HCT116 (cell line): ENCODE data around the gene MEDAG. TPM values are rescaled to one million over a fixed set of nuclear protein-coding genes. Genes with fewer than 3 reads are reported as not detected.
A peak's percentile ranks its signal among the peaks of the same experiment; 100 is the strongest.

ENCODE experiments used
- ATAC-seq: fragments of 200-7000 bp; cut with Tn5 transposase; 2 replicates; pipeline ENCODE4 v1.9.1; 2020; ENCODE audit warnings: mild to moderate bottlenecking, moderate library complexity
- BruUV-seq: library from RNA; stranded (reverse); fragments of 400-500 nt; replicated peaks from 2 replicates; lab custom pipeline; 2021; lab: Mats Ljungman, UMichigan
- CTCF ChIA-PET: fragments of 300-600 bp; sonication (Branson Sonifier 250); formaldehyde crosslinking; loops from one replicate; lab custom pipeline; 2021; ENCODE audit warnings: antibody characterized with exemption; lab: Charles Lee
- POLR2A ChIA-PET: fragments of 300-600, 350-600 bp; sonication (Branson Sonifier 250); formaldehyde crosslinking; loops from one replicate; lab custom pipeline; 2021; ENCODE audit warnings: antibody characterized with exemption; lab: Charles Lee
- RAD21 ChIA-PET, 2 experiments: fragments of 300-600 bp; sonication (Branson Sonifier 250); formaldehyde crosslinking; loops; one replicate each; lab custom pipeline; 2023; ENCODE audit warnings: low total read pairs in 2 of 2; ENCODE audit not compliant: uncharacterized antibody in 2 of 2, unreplicated experiment in 2 of 2, low non-redundant PET in 1 of 2; lab: Charles Lee
- DNase-seq: peaks from one replicate; pipeline ENCODE4 v3.0.0-alpha.2; 2010; ENCODE audit warnings: low read depth, low spot score
- H2AFZ ChIP-seq: fragments of 200-600 bp; shearing (Covaris generic), sonication (generic); 2 replicates; pipeline ENCODE4 v1.6.1; 2017; ENCODE audit warnings: low read depth, mixed run types, mixed read lengths, antibody characterized with exemption, low read length; ENCODE audit not compliant: poor library complexity, severe bottlenecking
- H3K27ac ChIP-seq: 2 replicates; pipeline ENCODE4 v1.5.1; 2012; ENCODE audit warnings: low read depth, low read length
- H3K27me3 ChIP-seq: fragments of 200-600 bp; sonication (generic); 2 replicates; pipeline ENCODE4 v1.6.1; 2016; ENCODE audit warnings: mixed run types, low read length, mixed read lengths; ENCODE audit not compliant: insufficient read depth
- H3K36me3 ChIP-seq, 2 experiments: fragments of 200-500 bp in 1 of 2; fragments of 200-600 bp in 1 of 2; sonication (Bioruptor generic) in 1 of 2; sonication (generic) in 1 of 2; 2 replicates each; pipeline versions ENCODE4 v1.5.1 to v1.6.1; 2014 to 2016; ENCODE audit warnings: low read length in 2 of 2, inconsistent platforms in 1 of 2, mixed read lengths in 1 of 2, mixed run types in 1 of 2; ENCODE audit not compliant: insufficient read depth in 2 of 2, control insufficient read depth in 1 of 2
- H3K4me1 ChIP-seq, 2 experiments: fragments of 200-600 bp in 1 of 2; sonication (generic) in 1 of 2; 2 replicates each; pipeline versions ENCODE4 v1.5.1 to v1.6.1; 2012 to 2017; ENCODE audit warnings: low read length in 2 of 2, inconsistent platforms in 1 of 2, mild to moderate bottlenecking in 1 of 2, mixed read lengths in 1 of 2, mixed run types in 1 of 2, moderate library complexity in 1 of 2; ENCODE audit not compliant: insufficient read depth in 2 of 2, control insufficient read depth in 1 of 2
- H3K4me2 ChIP-seq: fragments of 200-600 bp; sonication (generic); 2 replicates; pipeline ENCODE4 v1.6.1; 2017; ENCODE audit warnings: mixed run types, low read length, mixed read lengths
- H3K4me3 ChIP-seq, 2 experiments: fragments of 200-600 bp in 1 of 2; sonication (generic) in 1 of 2; replicated peaks in 1 of 2; 2 replicates each; pipeline ENCODE4 v1.5.1; 2011 to 2016; ENCODE audit warnings: low read length in 2 of 2, control low read depth in 1 of 2, low read depth in 1 of 2, mild to moderate bottlenecking in 1 of 2, mixed read lengths in 1 of 2, mixed run types in 1 of 2
- H3K79me2 ChIP-seq: fragments of 200-600 bp; sonication (generic); 2 replicates; pipeline ENCODE4 v1.6.1; 2017; ENCODE audit warnings: mild to moderate bottlenecking, mixed run types, low read length, moderate library complexity, mixed read lengths; ENCODE audit not compliant: insufficient read depth
- H3K9ac ChIP-seq: fragments of 200-600 bp; sonication (generic); 2 replicates; pipeline ENCODE4 v1.6.1; 2016; ENCODE audit warnings: low read length, mixed read lengths
- H3K9me2 ChIP-seq: fragments of 200-600 bp; sonication (generic), shearing (Covaris generic); 2 replicates; pipeline ENCODE4 v1.6.1; 2017; ENCODE audit warnings: mixed run types, mild to moderate bottlenecking, moderate library complexity; ENCODE audit not compliant: insufficient read depth
- H3K9me3 ChIP-seq, 2 experiments: fragments of 200-500 bp in 1 of 2; fragments of 200-600 bp in 1 of 2; sonication (Bioruptor generic) in 1 of 2; sonication (generic) in 1 of 2; 2 replicates each; pipeline ENCODE4 v1.6.1; 2014 to 2017; ENCODE audit warnings: low read length in 2 of 2, mixed read lengths in 2 of 2, inconsistent platforms in 1 of 2, low read depth in 1 of 2, mild to moderate bottlenecking in 1 of 2, mixed run types in 1 of 2, moderate library complexity in 1 of 2; ENCODE audit not compliant: control insufficient read depth in 1 of 2, insufficient read depth in 1 of 2
- H4K20me1 ChIP-seq: fragments of 200-600 bp; sonication (generic), shearing (Covaris generic); 2 replicates; pipeline ENCODE4 v1.6.1; 2017; ENCODE audit warnings: mixed run types, mild to moderate bottlenecking, moderate library complexity; ENCODE audit not compliant: insufficient read depth
- CEBPB ChIP-seq: IDR thresholded peaks from 2 replicates; pipeline ENCODE4 v1.6.1; 2012; ENCODE audit warnings: low read depth
- ELF1 ChIP-seq: IDR thresholded peaks from 2 replicates; pipeline ENCODE4 v1.6.1; 2012; ENCODE audit warnings: low read depth, borderline replicate concordance
- EZH2 ChIP-seq: fragments of 200-600 bp; sonication (generic); IDR thresholded peaks from 2 replicates; pipeline ENCODE4 v1.6.1; 2017; ENCODE audit warnings: antibody characterized with exemption, mixed run types
- FOSL1 ChIP-seq: IDR thresholded peaks from 2 replicates; pipeline ENCODE4 v1.6.1; 2012; ENCODE audit warnings: low read depth
- JUND ChIP-seq: IDR thresholded peaks from 2 replicates; pipeline ENCODE4 v1.6.1; 2012
- POLR2A ChIP-seq: IDR thresholded peaks from 2 replicates; pipeline ENCODE4 v1.7.0; 2011; ENCODE audit warnings: borderline replicate concordance; ENCODE audit not compliant: insufficient read depth, insufficient read length; ENCODE audit errors: extremely low read depth
- RAD21 ChIP-seq: IDR thresholded peaks from 2 replicates; pipeline ENCODE4 v1.6.1; 2012; ENCODE audit warnings: low read depth, mild to moderate bottlenecking
- SP1 ChIP-seq: IDR thresholded peaks from 2 replicates; pipeline ENCODE4 v1.6.1; 2012; ENCODE audit warnings: low read depth
- SRF ChIP-seq: IDR thresholded peaks from 2 replicates; pipeline ENCODE4 v1.6.1; 2012; ENCODE audit warnings: low read depth
- ZBTB33 ChIP-seq: IDR thresholded peaks from 2 replicates; pipeline ENCODE4 v1.6.1; 2011; ENCODE audit warnings: mild to moderate bottlenecking, low read length, moderate library complexity; ENCODE audit not compliant: insufficient replicate concordance; ENCODE audit errors: extremely low read depth
- ZFX ChIP-seq: fragments of 450-650 bp; IDR thresholded peaks from 2 replicates; pipeline ENCODE4 v1.6.1; 2017
- intact Hi-C: fragments of 100-400 bp; cut with micrococcal nuclease; formaldehyde crosslinking; loops from 2 replicates; pipeline ENCODE4 v1.10.0; 2022
- total RNA-seq: library from RNA; stranded (reverse); gene quantifications from one replicate; pipeline ENCODE4 v1.2.1, GENCODE V29; 2021; ENCODE audit not compliant: unreplicated experiment

MEDAG gene
- total RNA-seq, 1 experiment from 2014 or later = not detected

- TF ChIP-seq ZFX = no peak
- TF ChIP-seq FOSL1 = 0 out of 2 replicates have a peak, but pooled peaks have one; percentile 19
- no peak for TF ChIP-seq JUND
- no peak for TF ChIP-seq CEBPB
- TF ChIP-seq ELF1 = no peak
- TF ChIP-seq SRF = no peak
- TF ChIP-seq POLR2A = no peak
- TF ChIP-seq SP1 = no peak
Observed at GRCh38 chr13:30865123-30866049, 40.7 kb upstream of the MEDAG start (continued).

- no peak for TF ChIP-seq EZH2
- no peak for TF ChIP-seq ZBTB33
- no peak for TF ChIP-seq RAD21
- H3K4me2 ChIP-seq = no peak overlapping the region
- H3K27ac ChIP-seq = no peak overlapping the region
- no peaks in the 10 kb centered on the region for H3K36me3 ChIP-seq
- H3K79me2 ChIP-seq = no peaks in the 10 kb centered on the region
- H3K27me3 ChIP-seq = no peaks in the 10 kb centered on the region
- H3K4me3 ChIP-seq = no peak overlapping the region
- ChIA-PET CTCF (interaction anchor here (0.7 to 4.6 kb wide), 6 partner anchors 10 to 734 kb away, joined by 3 to 46 read pairs (median 6); no protein-coding TSS in a partner anchor), POLR2A (interaction anchor here (1.7 kb wide), 1 partner anchor 59 kb away, joined by 3 read pairs; no protein-coding TSS in a partner anchor), RAD21 (interaction anchor here (1.4 to 2.1 kb wide), 3 partner anchors 62 to 178 kb away, joined by 4 to 16 read pairs (median 4); no protein-coding TSS in a partner anchor)
- H3K9ac ChIP-seq = no peak overlapping the region
- ATAC-seq = no peak
- H3K4me1 ChIP-seq = peaks cover 20 to 36% of the 10 kb centered on the region in 2 experiments
- no peaks in the 10 kb centered on the region for H3K9me3 ChIP-seq
- intact Hi-C loops = loop anchor here (5.0 to 10.0 kb wide), 3 partner anchors 178 to 399 kb away; partner anchors contain the start of genes HMGB1 and USPL1
- BruUV-seq = no TSS peak
- no peaks in the 10 kb centered on the region for H3K9me2 ChIP-seq
- H4K20me1 ChIP-seq = no peaks in the 10 kb centered on the region
- no peak overlapping the region for H2AFZ ChIP-seq
- no peak for DNase-seq
Observed at GRCh38 chr13:30866677-30867076, 39.4 kb upstream of the MEDAG start.
